NCI-H526 (cell line): Measurements from ENCODE around the gene ZCCHC14.

Experiments used
- DNase-seq, 2 experiments: peaks; one replicate each; lab custom pipeline; 2025; lab: John Stamatoyannopoulos, UW

ZCCHC14 gene

DNA sequence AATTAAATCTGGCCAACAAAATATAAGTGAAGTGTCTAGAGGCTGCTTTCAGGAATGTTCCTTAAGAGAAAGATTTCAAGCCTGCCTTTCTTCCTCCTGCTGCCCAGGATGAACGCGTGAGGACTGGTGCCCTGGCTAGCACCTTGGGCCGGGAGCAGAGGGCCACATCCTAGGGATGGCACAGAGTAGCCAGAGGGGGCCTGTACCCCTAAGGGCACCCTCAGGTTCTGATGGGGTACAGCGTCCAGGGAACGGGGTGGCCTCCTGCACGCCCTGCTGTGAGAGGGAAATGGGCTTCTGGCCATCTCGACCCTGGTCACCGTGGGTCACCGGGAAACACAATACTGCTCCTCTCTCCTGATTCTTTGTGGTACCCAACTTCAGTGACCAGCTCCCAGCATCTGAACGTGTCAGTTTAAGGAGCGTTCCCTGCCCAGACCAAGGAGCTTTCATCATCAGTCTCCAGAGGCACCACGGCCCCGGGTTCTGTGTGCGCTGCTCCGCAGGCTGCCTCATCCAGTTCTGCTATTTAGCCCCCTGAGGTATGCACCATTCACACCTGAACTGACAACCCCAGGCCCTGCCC is 60.4 kb downstream of the ZCCHC14 start:
- no peak for DNase-seq

DNA sequence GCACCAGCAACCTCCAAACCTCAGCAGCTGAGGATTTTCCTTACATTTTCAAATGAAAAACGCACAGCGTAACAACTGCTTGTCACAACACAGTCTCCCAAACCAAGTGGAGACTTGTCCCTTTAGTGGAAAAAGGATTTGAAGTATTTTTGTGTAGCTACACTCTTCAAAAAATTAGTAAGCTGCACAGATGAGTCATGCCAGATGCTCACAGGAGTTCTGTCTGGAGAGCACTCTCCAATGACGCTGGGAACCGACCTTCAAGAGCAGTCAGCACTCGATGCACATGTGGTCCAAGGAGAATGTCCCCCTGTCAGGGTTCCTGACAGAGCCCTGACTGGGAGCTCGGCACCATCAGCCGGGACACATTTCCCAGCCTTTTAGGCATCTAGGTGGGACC is 60.9 kb downstream of the ZCCHC14 start:
- DNase-seq: no peak

DNA sequence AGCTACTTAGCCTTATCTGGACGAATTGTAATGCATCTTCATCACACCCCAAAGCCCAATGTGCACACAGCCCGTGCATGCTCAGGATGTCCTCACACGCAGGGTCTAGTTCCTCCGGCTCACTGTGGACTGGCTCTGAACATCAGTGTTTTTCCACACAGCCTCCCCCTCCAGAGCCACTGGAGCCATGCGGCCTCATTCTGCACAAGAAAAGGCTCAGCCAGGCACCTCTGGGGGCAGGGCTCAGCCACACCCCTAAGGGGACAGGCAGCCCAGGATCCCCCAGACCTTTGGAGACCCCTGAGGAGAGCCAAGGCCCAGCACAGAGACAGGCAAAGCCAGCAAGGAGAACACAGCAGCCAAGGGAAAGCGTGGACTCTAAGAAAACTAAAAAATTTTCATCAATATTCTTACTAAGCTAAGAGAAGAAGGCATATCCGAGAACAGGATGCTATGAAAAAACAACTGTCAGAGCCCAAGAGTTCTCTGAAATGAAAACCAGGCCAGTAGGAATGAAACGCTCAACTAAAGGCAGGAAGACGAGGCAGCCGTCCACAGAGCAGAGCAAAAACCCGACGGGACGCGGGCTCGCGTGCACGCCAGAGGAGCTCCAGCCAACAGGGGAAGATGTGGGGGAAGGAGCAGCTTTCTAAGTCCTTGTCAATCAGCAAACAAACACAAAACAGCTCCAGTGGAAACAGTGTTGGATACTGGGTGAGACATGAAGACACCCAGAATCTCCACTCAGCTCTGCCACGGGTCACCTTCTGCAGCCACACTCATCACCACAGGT is 66.2 kb downstream of the ZCCHC14 start:
- DNase-seq: no peak

DNA sequence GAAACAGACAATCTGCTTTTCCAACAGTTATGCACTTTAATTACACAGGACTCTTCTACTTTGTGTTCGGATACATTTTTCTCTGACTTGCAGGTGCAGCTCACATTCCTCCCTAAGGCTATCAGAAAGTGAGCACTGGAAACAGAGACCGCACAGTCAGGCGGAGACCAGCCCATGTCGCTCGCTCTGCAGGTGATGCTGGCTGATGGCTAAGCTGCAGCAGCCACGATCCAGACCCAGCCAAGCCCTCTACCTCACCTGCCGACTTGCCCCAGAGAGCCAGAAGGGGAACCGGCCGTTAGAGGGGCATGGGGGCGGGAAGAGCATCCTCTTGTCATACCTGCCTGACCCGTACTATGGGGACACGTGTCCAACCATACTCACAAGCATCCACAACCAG is 66.9 kb downstream of the ZCCHC14 start:
- DNase-seq: no peak

DNA sequence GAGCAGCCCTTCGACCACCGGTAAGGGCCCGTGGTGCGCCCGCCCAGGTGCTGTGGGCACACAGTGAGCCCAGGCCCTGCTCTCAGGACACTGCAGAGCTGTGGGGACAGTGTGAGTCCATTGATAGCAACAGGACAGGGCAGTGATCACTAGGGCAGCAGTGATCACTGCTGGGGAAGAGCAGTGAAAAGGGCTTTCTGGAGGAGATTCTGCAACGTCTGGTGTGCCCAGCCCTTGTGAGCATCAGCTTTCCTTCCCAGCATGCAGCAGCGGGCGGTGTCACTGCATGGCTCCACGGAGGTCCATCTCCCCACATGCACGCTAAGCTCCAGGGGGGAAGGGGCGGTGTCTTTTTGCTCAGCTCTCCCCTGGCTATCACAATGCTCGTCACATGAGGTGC is 68.6 kb downstream of the ZCCHC14 start:
- no peak for DNase-seq

DNA sequence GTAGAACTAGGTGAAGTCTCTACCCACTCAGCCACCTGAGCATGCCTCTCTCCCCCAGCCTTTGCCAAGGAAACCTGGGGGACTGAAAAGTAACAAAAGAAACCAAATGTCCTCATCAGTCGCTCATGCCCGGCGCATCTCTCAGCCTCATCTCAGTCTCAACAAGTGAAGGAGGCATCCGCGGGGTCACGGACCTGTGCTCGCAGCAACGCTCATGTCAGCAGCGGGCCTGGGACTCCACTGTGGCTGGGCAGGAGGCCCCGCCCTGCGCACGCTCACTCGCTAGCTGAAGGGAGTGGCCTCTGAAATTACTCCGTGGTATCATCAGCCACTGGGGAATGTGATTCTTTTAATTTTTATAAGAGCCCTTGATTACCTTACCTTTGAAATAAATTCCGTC is 69.4 kb downstream of the ZCCHC14 start:
- DNase-seq: no peak

DNA sequence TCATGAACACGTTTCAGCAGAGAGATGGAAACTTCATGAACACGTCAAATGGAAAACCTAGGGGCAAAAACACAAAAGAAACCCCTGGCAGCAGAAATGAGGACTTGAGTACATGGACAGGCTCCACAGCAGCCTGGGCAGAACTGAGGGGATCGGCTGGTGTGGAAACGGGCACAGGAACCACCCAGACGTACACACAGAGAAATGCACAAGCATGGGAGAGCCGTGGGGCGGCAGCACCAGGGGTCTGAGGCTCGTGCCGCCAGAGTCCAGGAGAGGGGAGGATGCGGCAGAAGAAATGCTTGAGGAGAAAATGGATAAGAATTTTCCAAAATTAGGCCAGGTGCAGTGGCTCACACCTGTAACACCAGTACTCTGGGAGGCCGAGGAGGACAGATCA is 70.7 kb downstream of the ZCCHC14 start:
- DNase-seq: no peak

DNA sequence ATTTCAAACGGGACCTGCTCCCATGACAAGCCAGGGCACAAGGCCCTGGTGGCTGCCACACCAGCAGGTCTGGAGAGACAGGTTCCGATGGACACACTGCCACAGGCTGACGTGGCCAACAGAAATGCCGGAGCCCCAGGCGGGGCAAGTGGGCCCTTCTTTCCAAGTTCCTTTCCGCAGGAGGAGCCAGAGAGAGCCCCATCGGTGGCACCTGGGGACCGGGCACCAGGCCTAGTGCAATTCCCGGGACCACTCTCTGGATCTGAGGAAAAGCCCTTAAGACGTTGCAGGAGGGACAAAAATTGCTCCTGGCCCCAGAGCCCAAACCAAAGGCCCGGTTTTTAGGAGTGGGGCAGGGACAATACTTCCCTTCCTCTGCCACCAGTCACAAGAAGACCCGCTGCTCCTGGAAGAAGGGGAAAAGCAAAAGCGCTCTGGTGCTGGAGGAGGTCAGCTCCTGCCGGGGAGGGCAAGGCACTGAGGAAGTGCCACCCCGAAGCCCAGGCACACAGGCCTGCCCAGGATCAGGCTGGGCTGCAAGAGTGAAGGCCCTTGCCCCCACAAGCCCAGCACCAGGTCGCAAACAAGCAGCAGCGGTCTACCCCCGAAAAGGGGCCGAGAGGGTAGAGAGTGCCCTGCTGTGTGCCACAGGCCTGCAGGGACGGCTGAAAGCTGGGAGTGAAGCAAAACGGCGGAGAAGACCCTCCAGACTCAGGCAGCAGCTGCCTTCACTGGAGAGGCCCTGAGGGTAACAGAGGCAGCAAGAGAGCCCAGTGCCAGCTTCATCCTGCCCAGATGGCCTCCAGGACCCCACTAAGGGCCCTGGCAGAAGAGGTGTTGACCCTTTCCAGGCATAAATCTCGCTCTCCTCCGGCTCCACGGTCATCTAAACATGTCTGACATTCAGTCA is 71.6 kb downstream of the ZCCHC14 start:
- DNase-seq: no peak

DNA sequence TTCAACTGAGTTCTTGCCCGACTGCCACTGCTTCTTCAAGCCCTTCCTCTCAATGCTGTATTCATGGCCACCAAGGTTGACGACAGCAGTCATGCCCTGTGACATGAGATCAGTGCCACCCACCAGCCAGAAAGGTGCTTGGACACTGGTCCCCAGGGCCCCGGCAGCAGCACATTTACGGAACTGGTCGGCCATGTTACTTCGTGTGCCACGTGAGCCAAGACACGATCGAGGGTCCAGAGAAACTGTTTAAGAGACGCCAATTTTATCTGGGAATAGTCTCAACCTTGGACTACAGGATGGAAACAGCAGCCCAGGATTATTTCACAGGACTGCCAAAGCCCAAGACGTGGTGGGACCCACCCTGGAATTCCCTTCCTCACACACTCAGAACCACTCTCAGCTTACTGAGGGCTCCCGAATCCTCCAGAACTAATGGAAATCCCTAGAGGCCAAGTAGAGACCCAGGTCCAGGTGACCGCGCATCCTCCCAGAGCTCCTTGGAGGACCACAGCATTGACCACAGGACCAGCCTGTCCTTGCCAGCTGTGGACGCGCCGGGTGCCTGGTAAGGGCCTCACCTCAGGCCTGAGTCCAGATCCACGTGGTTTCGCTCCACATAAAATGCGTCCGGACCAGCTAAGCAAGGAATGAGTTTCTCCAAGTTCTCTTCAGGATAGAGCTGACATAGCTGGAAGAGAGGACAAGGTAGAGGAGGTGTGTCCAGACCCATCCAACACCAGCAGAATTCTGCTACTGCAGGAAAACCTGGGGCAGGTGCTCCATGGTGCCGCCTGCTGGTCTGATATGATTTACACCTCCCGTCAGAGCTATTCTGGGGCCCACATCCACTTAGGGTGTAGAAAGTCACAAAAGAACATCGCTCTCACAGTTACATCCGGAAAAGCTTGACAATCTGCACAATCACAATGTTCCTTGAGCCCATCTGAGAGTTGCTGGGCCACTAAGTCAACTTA is 72.5 kb downstream of the ZCCHC14 start:
- DNase-seq: no peak

DNA sequence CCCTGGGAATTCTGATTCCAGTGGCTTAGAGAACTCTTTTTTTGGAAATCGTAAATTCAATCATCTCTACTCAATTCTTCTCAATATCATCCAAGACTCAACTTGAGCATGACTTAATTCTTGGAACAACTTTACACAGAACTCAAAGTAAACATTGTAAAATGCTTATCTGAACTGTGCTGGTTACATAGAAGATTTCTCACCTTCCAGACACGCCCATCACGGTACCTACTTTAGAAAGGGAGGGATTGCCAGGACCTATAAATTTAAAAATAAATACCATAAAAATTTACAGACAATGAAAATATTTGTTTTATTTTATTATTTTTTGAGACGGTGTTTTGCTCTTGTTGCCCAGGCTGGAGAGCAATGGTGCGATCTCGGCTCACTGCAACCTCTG is 74.2 kb downstream of the ZCCHC14 start:
- DNase-seq: no peak

DNA sequence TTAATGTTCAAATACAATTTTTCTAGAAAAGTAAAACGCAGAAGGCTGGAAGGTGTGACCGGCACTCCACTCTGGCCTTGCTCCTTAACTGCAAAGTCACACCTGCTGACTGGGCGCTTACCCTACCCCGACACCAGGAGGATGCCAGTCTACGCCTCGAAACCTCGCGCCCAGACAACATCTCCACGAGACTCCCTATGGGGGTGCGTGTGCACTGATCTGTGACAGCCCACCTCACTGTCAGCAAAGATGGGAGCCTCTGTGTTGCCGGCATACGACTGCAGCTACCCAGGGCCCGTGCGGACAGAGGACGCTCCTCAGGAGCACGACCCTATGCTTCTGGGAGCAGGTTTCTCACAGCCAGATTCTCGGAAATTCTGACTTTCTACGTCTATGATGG is 74.6 kb downstream of the ZCCHC14 start:
- no peak for DNase-seq

DNA sequence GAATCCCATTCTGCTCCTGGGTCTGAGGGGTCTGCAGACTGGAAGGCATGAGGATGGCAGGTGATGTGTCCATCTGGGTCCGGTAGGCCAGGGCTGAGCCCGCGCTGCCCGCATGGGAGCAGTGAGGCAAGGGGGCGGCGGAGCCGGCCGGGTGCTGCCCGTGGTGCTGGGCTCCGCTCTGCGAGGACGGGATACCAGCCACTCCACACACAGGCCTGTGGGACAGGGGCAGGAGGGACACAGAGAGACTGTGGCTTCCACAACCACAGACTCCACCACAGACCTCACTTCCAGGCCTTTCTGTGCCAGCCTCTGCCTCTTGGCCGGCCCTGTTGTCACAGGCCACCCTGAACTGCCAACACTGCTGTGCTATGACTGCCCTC is 75.3 kb downstream of the ZCCHC14 start:
- no peak for DNase-seq

DNA sequence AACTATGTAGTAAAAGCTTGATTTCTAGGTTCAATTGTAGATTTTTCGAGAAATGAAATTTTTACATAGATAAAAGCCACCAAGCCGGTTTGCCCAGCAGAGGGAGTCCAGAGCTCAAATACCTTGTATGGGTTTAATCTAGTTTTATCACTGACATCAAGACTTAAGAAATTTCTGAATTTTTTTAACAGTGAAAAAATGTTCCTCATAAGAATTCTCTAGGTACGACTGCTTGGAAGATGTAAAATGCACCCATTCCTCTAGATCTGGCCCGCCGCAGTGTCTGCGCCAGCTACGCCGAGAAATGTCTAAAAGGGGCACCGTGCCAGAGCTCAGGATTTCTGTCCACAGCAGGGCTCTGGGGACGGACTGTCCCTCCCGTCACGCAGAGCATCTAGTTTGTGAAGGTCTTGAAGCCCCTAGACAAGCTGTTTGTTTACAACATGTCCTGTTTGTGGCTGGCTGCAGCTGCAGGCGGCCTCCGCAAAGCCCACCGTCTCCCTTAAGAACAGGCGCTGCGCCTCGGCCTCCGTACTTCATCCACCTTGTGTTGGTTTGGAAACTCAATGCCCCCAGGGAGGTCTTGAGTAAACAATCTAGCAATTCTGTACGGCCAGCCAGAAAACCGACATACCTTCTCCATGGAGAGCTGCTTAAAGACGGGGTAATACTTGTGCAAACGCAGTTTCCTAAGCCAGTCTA is 75.8 kb downstream of the ZCCHC14 start:
- no peak for DNase-seq

DNA sequence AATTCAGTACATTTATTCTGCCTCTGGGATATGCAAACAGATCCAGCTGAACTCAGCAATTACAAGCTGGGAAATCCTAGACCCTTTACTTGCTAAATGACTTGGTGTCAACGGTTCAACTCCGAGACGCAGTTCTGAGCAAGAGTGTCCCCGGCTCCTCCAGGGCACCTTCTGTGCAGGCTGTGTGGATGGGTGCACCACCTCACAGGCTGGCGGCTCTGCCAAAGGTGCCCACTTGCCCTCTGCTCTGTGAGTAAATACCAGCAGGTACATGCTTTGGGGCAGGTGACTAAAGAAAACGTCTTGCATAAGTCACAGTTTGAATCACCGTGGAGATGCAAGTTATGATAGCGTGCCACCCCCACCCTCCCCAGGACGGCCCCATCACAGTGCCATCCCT is 77.4 kb downstream of the ZCCHC14 start:
- no peak for DNase-seq

DNA sequence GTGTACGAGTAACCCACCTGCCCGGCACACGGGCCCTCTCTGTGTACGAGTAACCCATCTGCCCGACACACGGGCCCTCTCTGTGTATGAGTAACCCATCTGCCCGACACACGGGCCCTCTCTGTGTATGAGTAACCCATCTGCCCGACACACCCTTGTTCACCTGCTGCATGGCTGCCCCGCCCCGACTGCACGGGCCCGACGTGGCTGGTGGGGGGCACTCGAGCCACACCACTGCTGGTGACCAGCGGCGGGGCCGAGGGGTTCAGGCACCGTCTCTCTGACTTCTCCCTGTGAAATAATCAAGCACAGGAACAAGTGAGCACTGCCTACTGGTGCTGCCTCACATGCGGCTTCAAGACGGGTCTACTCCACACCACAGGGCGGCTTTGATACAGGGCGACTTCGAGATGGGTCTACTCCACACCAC is 78.6 kb downstream of the ZCCHC14 start:
- no peak for DNase-seq

DNA sequence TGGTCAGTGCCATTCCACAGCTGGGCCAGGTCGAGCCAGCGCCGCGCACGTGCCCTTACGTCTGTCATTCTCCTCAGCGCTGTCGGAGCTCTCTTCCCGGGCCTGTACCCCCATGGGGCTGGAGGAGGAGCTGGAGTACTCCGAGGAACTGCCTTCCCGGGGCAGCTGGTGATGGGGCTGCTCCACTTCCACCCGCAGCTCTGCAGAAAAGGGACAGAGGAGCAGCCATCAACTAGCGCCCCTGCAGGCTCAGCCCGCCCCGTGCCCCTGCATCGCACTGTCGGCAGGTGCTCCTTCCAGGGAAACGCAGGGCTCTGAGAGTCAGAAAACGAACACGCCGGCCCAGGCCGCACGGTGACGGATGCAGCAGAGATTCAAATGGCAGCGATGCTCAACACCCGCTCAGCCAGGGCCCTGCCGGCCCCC is 79.8 kb downstream of the ZCCHC14 start:
- DNase-seq: no peak

DNA sequence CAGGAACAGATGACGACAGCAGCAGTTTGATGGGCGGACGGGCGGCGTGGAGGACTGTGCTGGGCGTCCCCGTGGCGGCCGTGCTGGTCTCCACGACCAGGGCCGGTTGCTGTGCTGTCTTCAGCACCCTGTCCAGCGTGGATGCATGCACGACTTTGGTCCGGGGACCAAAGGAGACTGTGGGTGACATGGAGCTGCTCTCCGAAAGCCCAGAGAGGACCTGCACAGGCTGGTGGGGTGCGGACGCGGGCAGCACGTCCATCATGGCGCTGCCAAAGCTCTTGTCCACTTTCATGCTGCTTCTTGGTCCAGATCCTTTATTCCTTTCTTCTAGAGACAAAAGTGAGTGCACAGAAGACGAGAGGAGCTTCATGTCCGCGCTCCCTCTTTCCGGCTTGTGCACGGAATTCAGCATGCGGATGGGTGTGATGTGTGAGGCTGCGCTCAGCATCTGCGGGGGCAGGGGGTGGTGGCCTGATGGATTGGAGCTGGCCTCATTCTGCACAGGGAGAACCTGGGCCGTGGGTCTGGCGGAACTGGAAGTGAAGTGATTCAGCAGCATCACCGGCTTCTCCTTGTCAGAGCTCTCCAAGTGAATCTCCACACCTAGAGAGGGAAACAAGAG is 80.3 kb downstream of the ZCCHC14 start:
- no peak for DNase-seq

DNA sequence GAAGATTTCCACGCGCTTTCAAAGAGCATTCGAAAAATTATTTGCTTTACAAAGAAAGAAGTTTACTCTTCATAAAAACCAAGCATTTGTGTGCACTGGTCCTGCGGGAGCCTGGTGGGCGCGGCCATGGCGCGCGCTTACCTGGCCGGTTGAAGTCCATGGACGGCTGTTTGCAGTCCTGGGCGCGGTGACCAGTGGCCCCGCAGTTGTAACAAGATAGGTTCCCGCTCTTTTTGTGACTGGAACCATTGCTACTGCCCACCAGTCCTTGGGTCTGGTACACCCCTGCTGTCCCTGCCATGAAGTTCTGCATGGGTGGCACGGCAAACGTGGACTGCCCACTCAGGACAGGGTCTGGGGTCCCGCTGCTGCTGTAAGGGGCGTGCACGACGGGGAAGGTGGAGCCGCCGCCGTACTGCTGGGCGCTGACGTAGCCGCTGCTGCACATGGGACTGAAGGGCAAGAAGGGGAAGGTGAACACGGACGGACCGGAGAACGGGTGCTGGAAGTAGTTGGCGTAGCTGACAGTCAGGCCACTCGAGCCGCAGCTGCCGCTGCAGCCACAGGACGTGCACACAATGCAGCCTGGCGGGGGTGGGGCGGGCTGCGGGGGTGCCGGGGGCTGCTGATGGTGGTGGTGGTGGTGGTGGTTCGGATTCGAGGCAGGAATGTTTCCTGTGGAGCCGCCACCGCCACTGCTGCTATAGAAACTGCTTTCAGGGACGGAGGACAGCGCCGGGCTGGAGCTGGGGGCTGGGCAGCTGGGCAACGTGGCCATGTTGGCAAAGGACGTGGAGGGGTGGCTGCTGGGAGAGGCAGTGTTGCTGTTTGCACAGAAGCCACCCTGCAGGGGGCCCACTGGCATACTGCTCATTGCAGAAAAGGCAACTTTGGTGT is 81.2 kb downstream of the ZCCHC14 start:
- no peak for DNase-seq

DNA sequence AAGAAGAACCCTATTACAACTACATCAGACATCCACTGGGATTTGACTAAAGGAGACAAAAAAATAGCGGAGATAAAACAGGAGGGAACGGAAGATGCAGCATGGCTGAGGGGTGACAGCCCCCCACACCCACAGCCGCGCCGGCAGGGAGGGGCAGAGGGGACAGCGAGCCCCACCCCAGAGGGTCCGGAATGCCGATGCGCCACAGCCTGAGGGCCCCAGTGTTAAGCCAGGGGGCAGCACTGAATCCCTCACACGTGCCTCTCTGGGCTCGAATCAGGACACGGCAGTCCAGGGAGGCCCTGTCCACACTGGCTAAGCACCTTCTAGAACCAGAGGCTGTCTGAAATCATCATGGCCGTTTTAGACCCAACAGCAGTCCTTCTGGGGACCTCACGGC is 81.9 kb downstream of the ZCCHC14 start:
- DNase-seq: no peak

DNA sequence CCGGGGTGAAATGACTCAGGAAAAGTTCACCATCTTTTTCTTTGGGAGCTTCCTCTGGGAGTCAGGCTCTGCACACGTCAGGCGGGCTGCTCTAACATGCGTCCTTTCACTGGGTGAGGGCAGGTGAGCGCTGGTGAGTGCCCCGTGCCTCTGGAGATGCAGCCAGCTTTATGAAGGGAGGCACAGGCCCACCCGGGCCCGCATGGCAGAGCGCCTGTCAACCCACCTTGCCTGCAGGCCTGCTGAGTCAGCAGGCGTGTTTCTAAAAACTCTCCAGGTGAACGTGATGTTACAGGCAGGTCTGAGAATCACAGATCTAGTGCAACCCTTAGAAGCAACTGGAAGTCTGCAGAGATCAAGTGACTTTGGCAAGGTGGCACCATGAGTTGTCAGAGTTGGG is 82.3 kb downstream of the ZCCHC14 start:
- no peak for DNase-seq
